GM18519 (cell line): ENCODE measurements around the gene RASSF4.

ENCODE experiments used
- ATAC-seq: cut with Tn5 transposase; IDR thresholded peaks from one replicate; pipeline ENCODE4 v1.9.1; 2021; ENCODE audit warnings: mild to moderate bottlenecking, moderate library complexity; ENCODE audit not compliant: unreplicated experiment, low FRiP score

RASSF4 gene

GRCh38 chr10:44926751-44927351, 32.8 kb upstream of the RASSF4 start:
- no peak for ATAC-seq

- ATAC-seq = no peak
Observed at GRCh38 chr10:44927352-44927751, 32.2 kb upstream of the RASSF4 start.

- ATAC-seq = no peak
Observed at GRCh38 chr10:44928462-44928861, 31.1 kb upstream of the RASSF4 start.

- no peak for ATAC-seq
Observed at GRCh38 chr10:44929356-44930255, 30.0 kb upstream of the RASSF4 start.

GRCh38 chr10:44930904-44931620, 28.5 kb upstream of the RASSF4 start:
- ATAC-seq = no peak

GRCh38 chr10:44931621-44932516, 27.7 kb upstream of the RASSF4 start:
- no peak for ATAC-seq

- ATAC-seq = peak; percentile 96
Observed at GRCh38 chr10:44932517-44933450, 26.8 kb upstream of the RASSF4 start.

GRCh38 chr10:44933451-44934321, 25.9 kb upstream of the RASSF4 start:
- ATAC-seq = no peak

GRCh38 chr10:44934416-44935200, 25.0 kb upstream of the RASSF4 start:
- no peak for ATAC-seq

GRCh38 chr10:44935201-44935965, 24.2 kb upstream of the RASSF4 start:
- ATAC-seq = no peak

GRCh38 chr10:44935966-44936295, 23.7 kb upstream of the RASSF4 start:
- no peak for ATAC-seq

GRCh38 chr10:44936314-44936975, 23.2 kb upstream of the RASSF4 start:
- ATAC-seq = no peak

GRCh38 chr10:44937196-44938005, 22.2 kb upstream of the RASSF4 start:
- ATAC-seq = no peak

- no peak for ATAC-seq
Observed at GRCh38 chr10:44938956-44939355, 20.6 kb upstream of the RASSF4 start.

GRCh38 chr10:44939691-44940401, 19.8 kb upstream of the RASSF4 start:
- no peak for ATAC-seq
